AG04450 (cell line): ENCODE data around the gene DNAI1. TPM values are rescaled to one million over a fixed set of nuclear protein-coding genes. Genes with fewer than 3 reads are reported as not detected.
A peak's percentile ranks its signal among the peaks of the same experiment; 100 is the strongest.

Experiments
- CTCF ChIA-PET: fragments of 300-600, 350-600 bp; formaldehyde crosslinking; extraction: SDS; loops from one replicate; lab custom pipeline; 2022; ENCODE audit warnings: antibody characterized with exemption, inconsistent platforms; lab: Charles Lee
- POLR2A ChIA-PET: fragments of 350-600 bp; formaldehyde crosslinking; extraction: SDS; loops from one replicate; lab custom pipeline; 2021; ENCODE audit warnings: antibody characterized with exemption, inconsistent platforms; lab: Yijun Ruan, JAX
- DNase-seq: peaks from one replicate; pipeline ENCODE4 v3.0.0-alpha.2; 2011; ENCODE audit warnings: low read depth, low spot score
- H3K27ac ChIP-seq: one replicate; pipeline ENCODE4 v1.5.1; 2012; ENCODE audit warnings: low read depth, low read length, control low read depth
- H3K27me3 ChIP-seq: one replicate; pipeline ENCODE4 v1.6.0; 2012; ENCODE audit warnings: low read length; ENCODE audit not compliant: control insufficient read depth, insufficient read depth
- H3K4me3 ChIP-seq: 2 replicates; pipeline ENCODE4 v1.5.1; 2011; ENCODE audit warnings: mild to moderate bottlenecking, low read depth, low read length, control low read depth
- H3K9me3 ChIP-seq: 2 replicates; pipeline ENCODE4 v1.5.1; 2012; ENCODE audit warnings: low read length; ENCODE audit not compliant: control insufficient read depth, insufficient read depth
- polyA minus RNA-seq: library from RNA; depleted of rRNA, polyadenylated mRNA; stranded (reverse); fragments of >200 nt; gene quantifications from 2 replicates; pipeline ENCODE4 v1.2.3, GENCODE V29; 2011; rRNA and poly(A)+ RNA removed
- polyA plus RNA-seq: library from polyadenylated mRNA; depleted of rRNA; stranded (reverse); fragments of >200 nt; gene quantifications from 2 replicates; pipeline ENCODE4 v1.2.3, GENCODE V29; 2011; rRNA removed
- TF ChIP-seq, protein P1 (sequence below): IDR thresholded peaks from 2 replicates; pipeline ENCODE4 v1.5.1; 2011; ENCODE audit warnings: low read depth, low read length, control low read depth, inconsistent platforms

The DNAI1 gene
- polyA plus RNA-seq (not detected in 2 replicates), polyA minus RNA-seq (0.22 TPM in 1 of 2 replicates, not detected in the other)

DNA sequence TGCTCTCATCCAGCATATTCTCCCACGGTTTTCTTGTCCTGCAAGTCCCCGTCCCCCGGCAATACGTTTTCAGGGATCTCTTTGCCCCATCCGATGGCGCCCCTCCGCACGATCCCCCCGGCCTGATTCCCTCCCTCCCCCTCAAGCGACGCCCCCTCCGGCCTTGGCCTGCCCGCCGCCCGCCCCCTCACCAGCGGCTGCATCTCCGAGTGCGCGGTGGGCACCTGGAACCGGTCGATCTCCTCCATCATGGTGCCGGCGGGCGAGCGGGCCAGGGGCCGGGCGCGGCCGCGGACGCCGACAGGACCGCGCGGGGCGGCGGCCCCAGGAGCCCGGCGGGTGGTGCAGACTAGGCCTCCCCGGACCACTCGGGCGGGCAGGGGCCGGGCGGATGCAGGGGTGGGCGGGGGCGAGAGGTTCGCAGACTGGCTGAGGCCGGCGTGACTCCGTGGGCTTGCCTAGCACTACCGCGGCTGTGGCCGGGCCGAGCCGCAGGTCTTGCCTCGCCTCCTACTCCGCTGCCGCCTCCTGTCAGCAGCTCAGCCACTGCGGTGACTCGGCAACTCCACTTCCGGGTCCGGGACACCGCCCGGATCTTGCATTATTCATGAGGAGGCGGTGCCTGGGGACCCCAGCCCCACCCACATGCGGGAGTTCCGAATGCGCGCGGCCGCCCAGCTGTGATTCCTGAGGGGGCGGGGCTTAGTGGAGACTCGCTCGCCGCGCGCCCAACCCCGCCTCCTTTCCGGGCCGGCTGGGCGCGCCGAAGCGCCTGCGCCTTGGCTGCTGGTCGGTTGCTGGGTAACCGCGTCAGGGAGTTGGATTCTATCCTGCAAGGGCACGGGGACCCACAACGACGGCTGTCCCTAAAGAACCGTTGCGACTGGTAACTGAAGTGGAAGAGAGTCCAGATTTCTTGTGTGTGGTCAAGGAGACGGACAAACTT is at the start of gene DNAI1, which contains the start of gene FAM219A:
DNAI1 (plus strand) TSS at position 793 of the 946 bp plus-strand sequence. CDS start 201 bp downstream, outside the sequence.
FAM219A (minus strand) TSS at position 558 of the 946 bp plus-strand sequence; CDS start at position 251, 307 bp downstream.
- CTCF ChIA-PET: interaction anchor here (1.2 to 2.1 kb wide), 2 partner anchors 11 to 55 kb away, joined by 4 to 7 read pairs; no protein-coding TSS in a partner anchor
- POLR2A ChIA-PET: interaction anchor here (0.5 to 0.6 kb wide), 2 partner anchors 12 to 13 kb away, joined by 3 to 5 read pairs; no protein-coding TSS in a partner anchor
- TF ChIP-seq, protein P1, sequence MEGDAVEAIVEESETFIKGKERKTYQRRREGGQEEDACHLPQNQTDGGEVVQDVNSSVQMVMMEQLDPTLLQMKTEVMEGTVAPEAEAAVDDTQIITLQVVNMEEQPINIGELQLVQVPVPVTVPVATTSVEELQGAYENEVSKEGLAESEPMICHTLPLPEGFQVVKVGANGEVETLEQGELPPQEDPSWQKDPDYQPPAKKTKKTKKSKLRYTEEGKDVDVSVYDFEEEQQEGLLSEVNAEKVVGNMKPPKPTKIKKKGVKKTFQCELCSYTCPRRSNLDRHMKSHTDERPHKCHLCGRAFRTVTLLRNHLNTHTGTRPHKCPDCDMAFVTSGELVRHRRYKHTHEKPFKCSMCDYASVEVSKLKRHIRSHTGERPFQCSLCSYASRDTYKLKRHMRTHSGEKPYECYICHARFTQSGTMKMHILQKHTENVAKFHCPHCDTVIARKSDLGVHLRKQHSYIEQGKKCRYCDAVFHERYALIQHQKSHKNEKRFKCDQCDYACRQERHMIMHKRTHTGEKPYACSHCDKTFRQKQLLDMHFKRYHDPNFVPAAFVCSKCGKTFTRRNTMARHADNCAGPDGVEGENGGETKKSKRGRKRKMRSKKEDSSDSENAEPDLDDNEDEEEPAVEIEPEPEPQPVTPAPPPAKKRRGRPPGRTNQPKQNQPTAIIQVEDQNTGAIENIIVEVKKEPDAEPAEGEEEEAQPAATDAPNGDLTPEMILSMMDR: no peak
- Histone ChIP-seq H3K4me3 (peak within 1 kb of the TSS; percentile 85), H3K9me3 (no peaks in the 10 kb centered on the region; the same call in 1 of the 2 replicates), H3K27me3 (peaks cover 9% of the 10 kb centered on the region), H3K27ac (peak within 1 kb of the TSS; percentile 68)
- peak; percentile 95 for DNase-seq

DNA sequence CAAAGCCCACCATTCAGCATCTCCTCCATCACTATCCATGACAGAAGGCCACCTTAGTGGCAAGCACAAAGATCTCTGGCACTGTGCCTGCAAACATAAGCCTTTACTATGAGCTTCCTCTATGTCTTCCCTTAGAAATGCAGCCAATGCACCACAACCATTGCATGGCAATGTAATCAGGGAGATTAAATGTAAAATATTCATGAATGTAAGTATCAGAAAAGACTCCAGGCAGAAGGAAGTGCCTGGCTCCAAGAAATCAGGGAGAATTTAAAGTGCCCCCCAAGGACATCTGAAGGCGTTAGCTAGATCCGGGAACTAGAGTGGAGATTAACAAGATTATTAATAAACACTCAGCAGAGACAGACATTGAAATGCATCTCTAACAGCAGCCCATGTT is 49.5 kb upstream of the DNAI1 start:
- Histone ChIP-seq H3K27me3 (no peaks in the 10 kb centered on the region), H3K4me3 (no peak overlapping the region), H3K9me3 (no peaks in the 10 kb centered on the region), H3K27ac (no peak overlapping the region)
- DNase-seq: no peak
- POLR2A ChIA-PET: no interaction called here
- TF ChIP-seq, protein P1: no peak
- CTCF ChIA-PET: interaction anchor here (1.4 to 2.4 kb wide), 3 partner anchors 114 to 194 kb away, joined by 3 to 6 read pairs (median 6); no protein-coding TSS in a partner anchor

DNA sequence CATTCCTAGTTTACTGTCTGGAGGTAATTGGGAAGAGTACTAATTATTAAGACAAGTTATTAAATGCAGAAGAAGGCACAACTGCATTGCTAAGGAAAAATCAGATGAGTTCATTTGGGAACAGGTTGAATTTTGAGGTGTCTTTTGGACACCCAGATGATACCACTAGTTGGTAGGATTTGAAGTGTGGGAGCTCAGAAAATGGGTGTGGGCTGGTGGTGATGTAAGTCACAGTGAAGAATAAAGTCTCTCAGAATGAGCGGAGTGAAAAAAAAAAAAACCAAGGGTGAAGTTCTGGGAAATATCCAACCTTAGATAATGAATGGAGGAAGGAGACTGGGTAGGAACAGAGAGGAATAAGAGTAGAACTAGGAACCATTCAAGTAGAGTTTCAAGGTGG is 46.3 kb upstream of the DNAI1 start:
- POLR2A ChIA-PET: no interaction called here
- CTCF ChIA-PET: interaction anchor here (0.7 to 7.2 kb wide), 4 partner anchors 8 to 179 kb away, joined by 3 to 67 read pairs (median 8); no protein-coding TSS in a partner anchor
- TF ChIP-seq, protein P1: no peak
- DNase-seq: no peak
- no peak overlapping the region for H3K4me3 ChIP-seq
- no peaks in the 10 kb centered on the region for H3K9me3 ChIP-seq
- H3K27me3 ChIP-seq: no peaks in the 10 kb centered on the region
- no peak overlapping the region for H3K27ac ChIP-seq

DNA sequence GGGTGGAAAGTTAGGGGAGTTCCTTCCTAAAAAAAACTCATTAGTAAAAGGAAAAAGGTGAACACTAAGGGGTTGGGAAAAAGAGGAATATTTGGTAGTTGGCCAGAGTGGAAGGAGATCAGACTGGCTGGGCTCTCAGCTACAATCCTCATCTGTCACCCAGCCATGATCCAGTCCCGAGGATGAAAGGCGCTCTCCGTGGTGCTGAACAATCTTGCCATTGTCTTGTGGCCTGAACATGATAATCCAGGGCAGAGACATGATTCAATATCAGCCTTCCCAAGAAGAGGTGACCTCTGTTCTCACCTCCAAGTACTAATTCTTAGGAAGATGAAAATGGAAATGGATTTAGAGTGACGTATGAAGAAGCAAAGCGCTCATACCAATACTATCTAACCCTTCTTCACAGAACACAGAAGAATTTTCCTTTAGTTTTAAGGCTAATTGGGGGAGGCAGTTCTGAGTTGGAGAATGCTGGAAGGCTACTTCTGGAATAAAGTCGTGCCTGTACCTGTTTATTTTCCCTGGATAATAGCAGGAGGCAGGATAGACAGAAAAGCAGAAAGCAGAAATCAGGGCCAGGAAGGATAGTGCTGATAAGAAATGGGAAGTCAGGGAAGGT is 45.3 kb upstream of the DNAI1 start:
- CTCF ChIA-PET: interaction anchor here (0.7 to 7.2 kb wide), 4 partner anchors 9 to 178 kb away, joined by 3 to 67 read pairs (median 8); no protein-coding TSS in a partner anchor
- Histone ChIP-seq H3K27ac (no peak overlapping the region), H3K9me3 (no peaks in the 10 kb centered on the region), H3K4me3 (no peak overlapping the region), H3K27me3 (no peaks in the 10 kb centered on the region)
- DNase-seq: peak; percentile 7
- POLR2A ChIA-PET: interaction anchor here (0.7 kb wide), 1 partner anchor 592 kb away, joined by 3 read pairs; no protein-coding TSS in a partner anchor
- TF ChIP-seq, protein P1: no peak
